Cardiac septum (tissue), 1 donor: ENCODE data around the gene SF3A1. TPM values are rescaled to one million over a fixed set of nuclear protein-coding genes. Genes with fewer than 3 reads are reported as not detected.

Experiments used
- DNase-seq: peaks from one replicate; pipeline ENCODE4 v3.0.0-alpha.2; 2020; ENCODE audit warnings: low spot score
- intact Hi-C: fragments of 100-400 bp; cut with DNase I; formaldehyde crosslinking; loops from one replicate; pipeline ENCODE4 v1.14.0; 2022
- total RNA-seq: library from RNA; stranded (reverse); fragmentation: NEBNext Ultra II Directional; extraction: Animal tissue kit (Norgen Biotek cat#: 25700); gene quantifications from one replicate; pipeline ENCODE4 v1.2.1, GENCODE V29; 2021
- donor health status: DM: no; HTN: no; CAD: no.

The SF3A1 gene
- total RNA-seq, 1 donor from 2014 or later, result 106 TPM

GRCh38 chr22:30283342-30283741 is 73.4 kb downstream of the SF3A1 start:
- no peak for DNase-seq
- intact Hi-C loops, result no loop called here

DNA sequence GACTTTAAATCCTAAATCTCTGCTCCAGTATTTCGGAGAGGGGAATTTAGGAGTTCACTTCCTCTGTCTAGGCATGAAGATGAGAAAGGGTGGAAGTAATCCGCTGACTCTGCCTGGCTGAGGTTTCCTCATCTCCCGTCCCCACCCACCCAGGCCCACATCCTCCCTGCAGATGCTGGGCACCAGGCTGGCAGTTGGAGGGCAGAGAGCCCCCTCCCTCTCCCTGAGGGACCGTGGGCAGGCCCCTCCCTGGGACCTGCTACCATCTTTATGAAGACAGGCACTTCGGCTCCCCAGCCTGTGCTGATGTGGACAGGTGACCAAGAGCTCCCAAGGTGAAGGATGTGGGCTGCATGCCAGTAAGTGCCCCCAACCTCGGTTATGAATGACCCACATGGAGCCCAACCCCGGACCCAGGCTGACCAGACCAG is 74.1 kb downstream of the SF3A1 start:
- intact Hi-C loops, result no loop called here
- no peak for DNase-seq

Other genes with a start within 250 kb of the SF3A1 start
- 0.78 TPM for gene LIF, start 110.1 kb downstream of the SF3A1 start, total RNA-seq
- 0.32 TPM for gene OSM, start 90.0 kb downstream of the SF3A1 start, total RNA-seq
- 5.0 TPM for gene CASTOR1, start 67.4 kb downstream of the SF3A1 start, total RNA-seq
- gene TBC1D10A, start 30.0 kb downstream of the SF3A1 start, total RNA-seq, result 5.7 TPM
- gene CCDC157, start 113 bp upstream of the SF3A1 start, total RNA-seq, result 0.78 TPM
- gene RNF215, start 30.5 kb upstream of the SF3A1 start, total RNA-seq, result 10.5 TPM
- gene SEC14L2, start 40.1 kb upstream of the SF3A1 start, total RNA-seq, result 1.3 TPM
- gene MTFP1, start 68.9 kb upstream of the SF3A1 start, total RNA-seq, result 10.2 TPM
- not detected for gene SEC14L3, start 115.1 kb upstream of the SF3A1 start, total RNA-seq
- 0.11 TPM for gene SEC14L4, start 148.8 kb upstream of the SF3A1 start, total RNA-seq
- gene SEC14L6, start 189.8 kb upstream of the SF3A1 start, total RNA-seq, result 0.40 TPM
- 0.32 TPM for gene GAL3ST1, start 217.8 kb upstream of the SF3A1 start, total RNA-seq
- 28.1 TPM for gene PES1, start 235.0 kb upstream of the SF3A1 start, total RNA-seq